A549 (cell line): ENCODE results near the gene INTS6. TPM values are rescaled to one million over a fixed set of nuclear protein-coding genes. Genes with fewer than 3 reads are reported as not detected.

Experiments
- ATAC-seq, 2 experiments: fragments of 200-7000 bp in 1 of 2; fragments of >200 bp in 1 of 2; cut with Nextera tagmentation in 1 of 2; cut with Tn5 transposase in 1 of 2; 3 replicates each; pipeline versions ENCODE4 v1.8.0 to v1.9.1; 2018 to 2020; ENCODE audit warnings: mild to moderate bottlenecking in 1 of 2, moderate library complexity in 1 of 2
- CTCF ChIA-PET: fragments of 300-600 bp; sonication (Branson Sonifier 250); formaldehyde crosslinking; extraction: SDS; loops from one replicate; lab custom pipeline; 2021; ENCODE audit warnings: antibody characterized with exemption, inconsistent platforms; lab: Yijun Ruan, JAX
- POLR2A ChIA-PET: fragments of 350-600 bp; formaldehyde crosslinking; extraction: SDS; loops from one replicate; lab custom pipeline; 2021; ENCODE audit warnings: antibody characterized with exemption, inconsistent platforms; lab: Yijun Ruan, JAX
- DNase-seq, 2 experiments: peaks; one replicate each; pipeline versions ENCODE4 v3.0.0 to v3.0.0-alpha.2; 2011 to 2016; ENCODE audit warnings: low read depth in 1 of 2, low spot score in 1 of 2
- FAIRE-seq: peaks from 2 replicates; lab custom pipeline; 2011; peaks lifted over from hg19 to GRCh38; lab: Jason Lieb, UNC
- H3K27ac ChIP-seq, 2 experiments: fragments of >200 bp; sonication (Bioruptor Twin); formaldehyde crosslinking; 3 replicates each; pipeline ENCODE4 v1.5.1; 2016 to 2017
- H3K4me1 ChIP-seq: fragments of >200 bp; sonication (Bioruptor Twin); formaldehyde crosslinking; 3 replicates; pipeline ENCODE4 v1.6.1; 2016
- H3K4me2 ChIP-seq: fragments of >200 bp; sonication (Bioruptor Twin); formaldehyde crosslinking; 3 replicates; pipeline ENCODE4 v1.6.1; 2016
- H3K4me3 ChIP-seq: fragments of >200 bp; sonication (Bioruptor Twin); formaldehyde crosslinking; 3 replicates; pipeline ENCODE4 v1.5.1; 2016
- H3K9me3 ChIP-seq: fragments of >200 bp; sonication (Bioruptor Twin); formaldehyde crosslinking; 3 replicates; pipeline ENCODE4 v1.6.1; 2016
- BCL3 ChIP-seq: fragments of >200 bp; sonication (Bioruptor Twin); formaldehyde crosslinking; IDR thresholded peaks from 3 replicates; pipeline ENCODE4 v1.6.1; 2016
- BHLHE40 ChIP-seq: IDR thresholded peaks from 2 replicates; pipeline ENCODE4 v1.6.1; 2012; ENCODE audit warnings: low read depth, low read length, inconsistent platforms
- CBX2 ChIP-seq: fragments of 200-600 bp; sonication (generic); IDR thresholded peaks from 2 replicates; pipeline ENCODE4 v1.6.1; 2016; ENCODE audit warnings: low read depth, mild to moderate bottlenecking, borderline replicate concordance
- CBX8 ChIP-seq: fragments of 200-600 bp; sonication (generic); IDR thresholded peaks from 2 replicates; pipeline ENCODE4 v1.6.1; 2016
- CEBPB ChIP-seq, 2 experiments: fragments of >200 bp in 1 of 2; sonication (Bioruptor Twin) in 1 of 2; formaldehyde crosslinking in 1 of 2; IDR thresholded peaks; 2 replicates each; pipeline ENCODE4 v1.6.1; 2012 to 2016
- CHD2 ChIP-seq: fragments of 150-350 bp; IDR thresholded peaks from 2 replicates; pipeline ENCODE4 v1.6.1; 2014; ENCODE audit warnings: low read length; ENCODE audit not compliant: partially characterized antibody
- ESRRA ChIP-seq: fragments of 150-350 bp; IDR thresholded peaks from 2 replicates; pipeline ENCODE4 v1.6.1; 2014; ENCODE audit warnings: mild to moderate bottlenecking, low read length, borderline replicate concordance
- FOSB ChIP-seq: fragments of 250-450 bp; sonication (Bioruptor Pico); IDR thresholded peaks from 2 replicates; pipeline ENCODE4 v1.5.0; 2020; ENCODE audit warnings: mild to moderate bottlenecking, moderate library complexity
- GATA3 ChIP-seq: IDR thresholded peaks from 2 replicates; pipeline ENCODE4 v1.6.1; 2012; ENCODE audit warnings: borderline replicate concordance
- HEYL ChIP-seq: fragments of 250-450 bp; sonication (Bioruptor Pico); IDR thresholded peaks from 2 replicates; pipeline ENCODE4 v1.8.0; 2021; ENCODE audit warnings: mild to moderate bottlenecking, moderate library complexity
- HMGXB4 ChIP-seq: fragments of 250-450 bp; sonication (Bioruptor Pico); IDR thresholded peaks from 2 replicates; pipeline ENCODE4 v1.5.0; 2021; ENCODE audit warnings: mild to moderate bottlenecking, moderate library complexity, borderline replicate concordance
- HOXB13 ChIP-seq: fragments of 250-450 bp; sonication (Bioruptor Pico); IDR thresholded peaks from 2 replicates; pipeline ENCODE4 v1.5.0; 2020; ENCODE audit warnings: low read depth, mild to moderate bottlenecking, moderate library complexity
- HOXB5 ChIP-seq: fragments of 250-450 bp; sonication (Bioruptor Pico); IDR thresholded peaks from 2 replicates; pipeline ENCODE4 v1.5.0; 2020; ENCODE audit warnings: mild to moderate bottlenecking, moderate library complexity
- MAFK ChIP-seq: fragments of 450-650 bp; IDR thresholded peaks from 2 replicates; pipeline ENCODE4 v1.6.1; 2014; ENCODE audit not compliant: partially characterized antibody
- MAZ ChIP-seq: fragments of 150-350 bp; IDR thresholded peaks from 2 replicates; pipeline ENCODE4 v1.6.1; 2014; ENCODE audit warnings: antibody characterized with exemption, low read depth, low read length, borderline replicate concordance
- NFE2L2 ChIP-seq: fragments of 150-350 bp; conservative IDR thresholded peaks from 2 replicates; pipeline ENCODE4 v1.6.1; 2014; ENCODE audit warnings: low read length
- NR3C1 ChIP-seq: fragments of >200 bp; sonication (Bioruptor Twin); formaldehyde crosslinking; IDR thresholded peaks from 3 replicates; pipeline ENCODE4 v1.6.1; 2017
- PBX3 ChIP-seq: IDR thresholded peaks from 2 replicates; pipeline ENCODE4 v1.6.1; 2012
- PHF8 ChIP-seq: fragments of 200-600 bp; sonication (generic); IDR thresholded peaks from 2 replicates; pipeline ENCODE4 v1.6.1; 2016; ENCODE audit warnings: low read depth, mild to moderate bottlenecking, antibody characterized with exemption, moderate library complexity, borderline replicate concordance
- POLR2A ChIP-seq: IDR thresholded peaks from 2 replicates; pipeline ENCODE4 v1.6.1; 2012; ENCODE audit warnings: mild to moderate bottlenecking, low read length
- POLR2AphosphoS2 ChIP-seq: conservative IDR thresholded peaks from 2 replicates; pipeline ENCODE4 v1.6.1; 2012; ENCODE audit warnings: low read length, improper control_type of control experiment, inconsistent platforms
- RARB ChIP-seq: fragments of 250-450 bp; sonication (Bioruptor Pico); IDR thresholded peaks from 2 replicates; pipeline ENCODE4 v1.8.0; 2021; ENCODE audit warnings: mild to moderate bottlenecking, moderate library complexity
- RFX5 ChIP-seq: fragments of 450-650 bp; IDR thresholded peaks from 2 replicates; pipeline ENCODE4 v1.7.1; 2014; ENCODE audit warnings: antibody characterized with exemption, mild to moderate bottlenecking, moderate library complexity
- RNF2 ChIP-seq: fragments of 200-600 bp; sonication (generic); IDR thresholded peaks from 2 replicates; pipeline ENCODE4 v1.6.1; 2016; ENCODE audit warnings: low read depth, mild to moderate bottlenecking, antibody characterized with exemption, moderate library complexity, borderline replicate concordance
- SMC3 ChIP-seq: fragments of >200 bp; sonication (Bioruptor Twin); formaldehyde crosslinking; IDR thresholded peaks from 3 replicates; pipeline ENCODE4 v1.6.1; 2018; ENCODE audit warnings: inconsistent platforms
- SREBF2 ChIP-seq: fragments of 450-650 bp; IDR thresholded peaks from 2 replicates; pipeline ENCODE4 v1.6.1; 2014; ENCODE audit warnings: mild to moderate bottlenecking, moderate library complexity
- TFCP2L1 ChIP-seq: fragments of 250-450 bp; sonication (Bioruptor Pico); IDR thresholded peaks from 2 replicates; pipeline ENCODE4 v1.5.0; 2021; ENCODE audit warnings: mild to moderate bottlenecking
- TP53 ChIP-seq: fragments of 250-450 bp; sonication (Bioruptor Pico); IDR thresholded peaks from 2 replicates; pipeline ENCODE4 v1.5.0; 2021; ENCODE audit warnings: mild to moderate bottlenecking, moderate library complexity
- USF2 ChIP-seq: fragments of 450-650 bp; IDR thresholded peaks from 2 replicates; pipeline ENCODE4 v1.6.1; 2014; ENCODE audit warnings: antibody characterized with exemption
- ZC3H11A ChIP-seq: fragments of 450-650 bp; IDR thresholded peaks from 2 replicates; pipeline ENCODE4 v1.6.1; 2014; ENCODE audit warnings: antibody characterized with exemption, mild to moderate bottlenecking
- ZFP36 ChIP-seq: fragments of 450-650 bp; IDR thresholded peaks from 2 replicates; pipeline ENCODE4 v1.6.1; 2014; ENCODE audit warnings: borderline replicate concordance; ENCODE audit not compliant: partially characterized antibody
- ZSCAN20 ChIP-seq: fragments of 250-450 bp; sonication (Bioruptor Pico); IDR thresholded peaks from 2 replicates; pipeline ENCODE4 v1.8.0; 2022; ENCODE audit warnings: mild to moderate bottlenecking, moderate library complexity
- WGBS: methylation state at CpG from one replicate; pipeline ENCODE4 v1.1.6; 2017; ENCODE audit errors: missing lambda C conversion rate; 5-methylcytosine and 5-hydroxymethylcytosine counted together
- polyA plus RNA-seq, 4 experiments: library from polyadenylated mRNA; depleted of rRNA in 3 of 4; stranded (reverse); fragments of >200 nt; fragmentation: RNase III in 1 of 4; extraction: RNeasy Plus Mini Kit Qiagen cat#74134 plus additional on column Dnase treatment in 1 of 4; gene quantifications; 2 replicates in 3 of 4; 3 replicates in 1 of 4; pipeline ENCODE4 v1.2.3, GENCODE V29; 2011 to 2017

INTS6 gene
- polyA plus RNA-seq, 2 of the 4 experiments (the other 2 are of a cell fraction): 11.5 to 37.1 TPM

GRCh38 chr13:51502153-51502651, 49.4 kb upstream of the INTS6 start:
- no peaks in the 10 kb centered on the region for H3K9me3 ChIP-seq
- TF ChIP-seq RFX5: no peak
- no peak for TF ChIP-seq RARB (CRISPR knock-in tag)
- TF ChIP-seq ESRRA: no peak
- no peak for TF ChIP-seq ZC3H11A
- no peak for TF ChIP-seq TP53 (CRISPR knock-in tag)
- no peak for TF ChIP-seq MAFK
- TF ChIP-seq ZSCAN20 (CRISPR knock-in tag): no peak
- TF ChIP-seq BHLHE40: no peak
- no peak for TF ChIP-seq HEYL (CRISPR knock-in tag)
- TF ChIP-seq SMC3: no peak
- TF ChIP-seq HOXB5 (CRISPR knock-in tag): no peak
- no peak for TF ChIP-seq POLR2AphosphoS2
- TF ChIP-seq USF2: no peak
- TF ChIP-seq PBX3: no peak
- TF ChIP-seq NR3C1: no peak
- no peak for TF ChIP-seq SREBF2
- no peak for TF ChIP-seq RNF2
- TF ChIP-seq ZFP36: no peak
- no peak for TF ChIP-seq HMGXB4 (CRISPR knock-in tag)
- no peak overlapping the region; the same call in 2 of the 3 replicates for H3K4me2 ChIP-seq
- CTCF ChIA-PET: no interaction called here
- H3K27ac ChIP-seq: no peak overlapping the region
- no peak overlapping the region for H3K4me3 ChIP-seq
- no peak for ATAC-seq
- DNase-seq: no peak
- POLR2A ChIA-PET: no interaction called here
- peaks cover 8% of the 10 kb centered on the region for H3K4me1 ChIP-seq
- FAIRE-seq: no peak

- DNase-seq (no peak), ATAC-seq (no peak), FAIRE-seq (no peak)
- Histone ChIP-seq H3K4me2 (peak overlapping the region; percentile 25; the same call in 1 of the 3 replicates), H3K27ac (no peak overlapping the region), H3K4me1 (peaks cover 8% of the 10 kb centered on the region), H3K4me3 (no peak overlapping the region), H3K9me3 (no peaks in the 10 kb centered on the region)
- ChIA-PET POLR2A (no interaction called here), CTCF (no interaction called here)
- WGBS: 93% methylated on average over 1 of the region's 1 CpG
- TF ChIP-seq BHLHE40: no peak
- TF ChIP-seq MAZ: no peak
- TF ChIP-seq CEBPB (IDR thresholded peaks at IDR 0.05): no peak
- no peak for TF ChIP-seq NR3C1
- TF ChIP-seq CHD2: no peak
- no peak for TF ChIP-seq POLR2A
- TF ChIP-seq ZC3H11A: no peak
- TF ChIP-seq HOXB13: no peak
- TF ChIP-seq SREBF2: no peak
- TF ChIP-seq HOXB5 (CRISPR knock-in tag): no peak
- no peak for TF ChIP-seq CBX8
- TF ChIP-seq GATA3: no peak
- TF ChIP-seq HEYL (CRISPR knock-in tag): no peak
- TF ChIP-seq CBX2: no peak
- TF ChIP-seq BCL3: no peak
- no peak for TF ChIP-seq FOSB (CRISPR knock-in tag)
- no peak for TF ChIP-seq PHF8
- TF ChIP-seq RNF2: no peak
- TF ChIP-seq TFCP2L1 (CRISPR knock-in tag): no peak
- TF ChIP-seq NFE2L2: no peak
Observed at GRCh38 chr13:51501592-51502152, 48.8 kb upstream of the INTS6 start.
